BLaER1 (cell line): ENCODE measurements around the gene TREX2.

Experiments used
- H3K27ac ChIP-seq: shearing (Covaris generic); formaldehyde crosslinking; 2 replicates; pipeline ENCODE4 v1.8.1; 2022
- H3K27me3 ChIP-seq: shearing (Covaris generic); formaldehyde crosslinking; 2 replicates; pipeline ENCODE4 v1.8.1; 2022
- H3K36me3 ChIP-seq: shearing (Covaris generic); formaldehyde crosslinking; 2 replicates; pipeline ENCODE4 v1.8.1; 2022
- H3K4me1 ChIP-seq: shearing (Covaris generic); formaldehyde crosslinking; 2 replicates; pipeline ENCODE4 v1.8.1; 2022
- H3K4me2 ChIP-seq: shearing (Covaris generic); formaldehyde crosslinking; 2 replicates; pipeline ENCODE4 v1.8.1; 2022
- H3K4me3 ChIP-seq: shearing (Covaris generic); formaldehyde crosslinking; 2 replicates; pipeline ENCODE4 v1.8.1; 2022
- H3K9ac ChIP-seq: shearing (Covaris generic); formaldehyde crosslinking; 2 replicates; pipeline ENCODE4 v1.8.1; 2022
- H3K9me3 ChIP-seq: shearing (Covaris generic); formaldehyde crosslinking; 2 replicates; pipeline ENCODE4 v1.8.1; 2022
- H4K20me1 ChIP-seq: shearing (Covaris generic); formaldehyde crosslinking; 2 replicates; pipeline ENCODE4 v1.8.1; 2022
- Cebpa-rat ChIP-seq: shearing (Covaris generic); IDR thresholded peaks from 2 replicates; pipeline ENCODE4 v1.8.1; 2022

TREX2 gene

DNA sequence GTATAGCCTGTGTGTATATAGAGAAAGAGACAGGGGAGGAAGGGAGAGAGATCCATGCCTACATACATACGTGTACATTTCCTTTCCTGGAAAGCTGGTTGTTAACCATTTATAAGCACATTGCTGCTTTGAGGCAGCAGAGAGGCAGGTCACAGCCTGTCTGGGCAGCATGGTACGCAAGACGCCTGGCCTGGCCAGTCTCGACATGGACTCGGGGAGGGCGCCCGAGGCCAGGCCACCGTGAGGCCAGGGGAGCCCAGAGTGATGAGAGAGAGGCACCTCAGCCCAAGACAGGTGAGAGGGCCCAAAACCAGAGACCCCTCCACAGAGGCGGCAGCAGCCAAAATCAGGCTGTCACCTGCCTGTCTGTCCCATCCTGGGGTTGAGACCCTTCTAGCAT is 3.9 kb downstream of the TREX2 start:
- peaks cover 12% of the 10 kb centered on the region; the same call in 1 of the 2 replicates for H4K20me1 ChIP-seq
- peaks cover 6% of the 10 kb centered on the region; the same call in 1 of the 2 replicates for H3K9me3 ChIP-seq
- H3K27ac ChIP-seq = no peak overlapping the region
- H3K27me3 ChIP-seq = peaks cover 34% of the 10 kb centered on the region
- 0 out of 2 replicates have a peak, but pooled peaks cover under 1% of the 10 kb centered on the region for H3K4me1 ChIP-seq
- H3K36me3 ChIP-seq = no peaks in the 10 kb centered on the region
- no peak overlapping the region for H3K9ac ChIP-seq
- H3K4me3 ChIP-seq = no peak overlapping the region
- no peak for TF ChIP-seq Cebpa-rat
- H3K4me2 ChIP-seq = no peak overlapping the region

DNA sequence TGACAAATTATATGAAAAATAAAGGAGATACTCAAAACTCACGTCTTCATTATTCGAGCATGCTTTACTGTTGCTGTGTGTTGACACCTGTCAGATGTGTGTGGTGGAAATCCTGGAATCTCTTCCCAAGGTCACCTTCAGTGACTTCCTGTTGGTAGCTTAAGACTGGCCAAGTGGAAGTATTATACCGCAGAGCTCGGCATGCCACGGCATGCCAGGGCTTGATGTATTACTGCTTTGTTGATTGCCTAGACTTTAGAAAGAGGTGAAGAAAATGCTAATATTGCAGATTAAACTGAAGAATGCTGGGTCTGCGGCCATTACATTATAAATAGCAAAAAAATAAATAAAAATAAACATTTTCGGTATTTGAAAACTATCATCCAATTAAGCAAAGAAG is 4.6 kb downstream of the TREX2 start:
- peaks cover 29% of the 10 kb centered on the region for H3K27me3 ChIP-seq
- H3K4me2 ChIP-seq = no peak overlapping the region
- H3K36me3 ChIP-seq = no peaks in the 10 kb centered on the region
- H3K4me1 ChIP-seq = no peaks in the 10 kb centered on the region
- H3K4me3 ChIP-seq = no peak overlapping the region
- no peak overlapping the region for H3K27ac ChIP-seq
- H3K9me3 ChIP-seq = peaks cover 6% of the 10 kb centered on the region; the same call in 1 of the 2 replicates
- H3K9ac ChIP-seq = no peak overlapping the region
- peaks cover 5% of the 10 kb centered on the region; the same call in 1 of the 2 replicates for H4K20me1 ChIP-seq
- TF ChIP-seq Cebpa-rat = no peak

GRCh38 chrX:153440556-153441135 is 5.2 kb downstream of the TREX2 start:
- peaks cover 26% of the 10 kb centered on the region for H3K27me3 ChIP-seq
- no peak overlapping the region for H3K9ac ChIP-seq
- H3K9me3 ChIP-seq = peaks cover 6% of the 10 kb centered on the region; the same call in 1 of the 2 replicates
- no peaks in the 10 kb centered on the region for H3K4me1 ChIP-seq
- H3K27ac ChIP-seq = no peak overlapping the region
- H3K36me3 ChIP-seq = no peaks in the 10 kb centered on the region
- H4K20me1 ChIP-seq = no peaks in the 10 kb centered on the region; the same call in 1 of the 2 replicates
- H3K4me2 ChIP-seq = no peak overlapping the region
- no peak overlapping the region for H3K4me3 ChIP-seq
- TF ChIP-seq Cebpa-rat = no peak

DNA sequence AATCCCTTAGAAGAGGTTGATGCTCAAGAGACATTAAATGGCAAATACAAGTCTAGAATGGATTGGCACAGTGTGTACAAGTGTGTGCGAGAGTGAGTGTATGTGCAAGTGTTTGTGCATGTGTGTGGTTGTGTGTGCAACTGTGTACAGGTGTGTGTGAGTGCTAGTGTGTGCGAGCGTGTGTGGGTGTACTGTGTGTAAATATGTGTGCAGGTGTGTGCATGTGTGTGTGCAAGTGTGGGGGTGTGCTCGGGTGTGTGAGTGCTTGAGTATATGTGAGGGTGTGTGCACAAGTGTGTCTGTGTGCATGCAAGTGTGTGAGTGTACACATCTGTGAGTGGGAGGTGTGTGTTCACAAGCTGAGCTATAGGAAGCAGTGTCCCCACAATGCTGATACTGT is 5.9 kb downstream of the TREX2 start:
- peaks cover 6% of the 10 kb centered on the region; the same call in 1 of the 2 replicates for H3K9me3 ChIP-seq
- TF ChIP-seq Cebpa-rat = no peak
- no peaks in the 10 kb centered on the region; the same call in 1 of the 2 replicates for H4K20me1 ChIP-seq
- no peaks in the 10 kb centered on the region for H3K4me1 ChIP-seq
- H3K27me3 ChIP-seq = peaks cover 27% of the 10 kb centered on the region
- no peak overlapping the region for H3K4me3 ChIP-seq
- H3K36me3 ChIP-seq = no peaks in the 10 kb centered on the region
- H3K9ac ChIP-seq = no peak overlapping the region
- no peak overlapping the region for H3K27ac ChIP-seq
- H3K4me2 ChIP-seq = no peak overlapping the region

- Histone ChIP-seq H4K20me1 (no peaks in the 10 kb centered on the region), H3K27ac (no peak overlapping the region), H3K36me3 (no peaks in the 10 kb centered on the region), H3K4me2 (no peak overlapping the region), H3K4me3 (no peak overlapping the region), H3K27me3 (peaks cover 41% of the 10 kb centered on the region), H3K9ac (no peak overlapping the region), H3K4me1 (no peaks in the 10 kb centered on the region), H3K9me3 (no peaks in the 10 kb centered on the region)
- no peak for TF ChIP-seq Cebpa-rat
Observed at GRCh38 chrX:153438532-153438931, 7.3 kb downstream of the TREX2 start.

DNA sequence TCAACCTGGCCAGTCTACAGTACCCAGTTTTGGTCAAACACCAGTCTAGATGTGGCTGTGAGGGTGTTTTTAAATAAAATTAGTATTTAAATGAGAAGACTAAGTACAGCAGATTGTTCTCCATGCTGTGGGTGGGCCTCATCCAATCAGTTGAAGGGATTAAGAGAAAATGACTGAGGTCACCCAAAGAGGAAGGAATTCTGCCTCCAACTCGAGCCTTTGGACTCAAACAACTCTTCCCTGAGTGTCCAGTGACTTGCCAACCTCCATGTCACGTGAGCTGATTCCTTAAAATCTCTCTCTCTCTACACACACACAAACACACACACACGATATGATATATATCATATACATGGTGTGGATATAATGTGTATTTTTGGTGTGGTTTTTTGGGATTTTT is 10.0 kb downstream of the TREX2 start:
- no peak overlapping the region for H3K27ac ChIP-seq
- H3K9ac ChIP-seq = no peak overlapping the region
- no peak for TF ChIP-seq Cebpa-rat
- H3K4me1 ChIP-seq = no peaks in the 10 kb centered on the region
- no peaks in the 10 kb centered on the region for H3K36me3 ChIP-seq
- H3K27me3 ChIP-seq = peaks cover 40% of the 10 kb centered on the region
- H3K4me3 ChIP-seq = no peak overlapping the region
- peaks cover 13% of the 10 kb centered on the region for H3K9me3 ChIP-seq
- H3K4me2 ChIP-seq = no peak overlapping the region
- no peaks in the 10 kb centered on the region for H4K20me1 ChIP-seq

- H3K4me3 ChIP-seq = no peak overlapping the region
- H3K9ac ChIP-seq = no peak overlapping the region
- H3K9me3 ChIP-seq = peaks cover 23% of the 10 kb centered on the region
- no peak for TF ChIP-seq Cebpa-rat
- H3K36me3 ChIP-seq = no peaks in the 10 kb centered on the region
- no peak overlapping the region for H3K4me2 ChIP-seq
- H3K27ac ChIP-seq = no peak overlapping the region
- peaks cover 36% of the 10 kb centered on the region for H3K27me3 ChIP-seq
- no peaks in the 10 kb centered on the region for H4K20me1 ChIP-seq
- H3K4me1 ChIP-seq = no peaks in the 10 kb centered on the region
Observed at GRCh38 chrX:153434801-153435200, 11.1 kb downstream of the TREX2 start.

DNA sequence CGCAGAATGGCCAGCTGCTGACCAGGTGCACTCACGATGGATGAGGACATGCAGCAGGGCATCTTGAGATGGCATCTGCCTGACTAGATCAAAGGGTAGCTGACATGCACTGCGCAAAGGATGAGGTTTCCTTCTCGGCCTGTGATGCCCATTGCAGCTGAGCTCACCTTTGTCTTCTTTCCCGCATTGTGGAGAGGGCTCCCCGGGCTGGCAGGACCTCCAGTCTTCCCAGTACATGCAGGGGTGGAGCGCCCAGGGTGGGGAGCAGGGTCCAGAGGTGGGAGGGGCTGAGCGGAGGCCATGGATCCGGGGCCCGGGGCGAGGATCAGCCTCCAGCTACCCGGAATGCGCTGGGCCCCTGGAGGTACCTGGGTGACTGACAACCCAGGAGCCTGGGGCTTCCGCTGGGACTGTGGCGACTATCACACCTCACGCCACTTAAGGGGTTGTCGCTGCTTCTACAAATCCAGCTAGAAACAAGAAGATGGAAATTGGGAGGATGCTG is 12.0 kb downstream of the TREX2 start:
- Histone ChIP-seq H4K20me1 (no peaks in the 10 kb centered on the region), H3K27me3 (peaks cover 38% of the 10 kb centered on the region)

GRCh38 chrX:153433161-153433680 is 12.6 kb downstream of the TREX2 start:
- Histone ChIP-seq H3K36me3 (no peaks in the 10 kb centered on the region), H3K27me3 (peaks cover 39% of the 10 kb centered on the region), H3K4me3 (no peak overlapping the region), H4K20me1 (no peaks in the 10 kb centered on the region), H3K4me1 (no peaks in the 10 kb centered on the region), H3K9ac (no peak overlapping the region), H3K4me2 (no peak overlapping the region), H3K27ac (no peak overlapping the region), H3K9me3 (peaks cover 30% of the 10 kb centered on the region)
- TF ChIP-seq Cebpa-rat = no peak

More for the DNA sequence above, 12.0 kb downstream of the TREX2 start:
- no peak for TF ChIP-seq Cebpa-rat
- Histone ChIP-seq H3K36me3 (no peaks in the 10 kb centered on the region), H3K27ac (no peak overlapping the region), H3K4me1 (no peaks in the 10 kb centered on the region), H3K9ac (no peak overlapping the region), H3K4me2 (no peak overlapping the region), H3K4me3 (no peak overlapping the region), H3K9me3 (peaks cover 24% of the 10 kb centered on the region)

GRCh38 chrX:153430796-153431195 is 15.1 kb downstream of the TREX2 start:
- Histone ChIP-seq H3K27me3 (peaks cover 58% of the 10 kb centered on the region), H3K9me3 (peaks cover 35% of the 10 kb centered on the region), H3K36me3 (no peaks in the 10 kb centered on the region), H3K9ac (no peak overlapping the region), H3K4me3 (no peak overlapping the region), H3K4me2 (no peak overlapping the region), H3K27ac (no peak overlapping the region), H3K4me1 (no peaks in the 10 kb centered on the region), H4K20me1 (no peaks in the 10 kb centered on the region)
- no peak for TF ChIP-seq Cebpa-rat
